Measurements from ENCODE around the gene WDCP.

- TF ChIP-seq POLR2AphosphoS5 (IDR thresholded peaks at IDR 0.05) (no peak), CTCF (IDR thresholded peaks at IDR 0.05) (no peak), POLR2A (IDR thresholded peaks at IDR 0.05) (no peak)
Observed at GRCh38 chr2:24026233-24026632, 21.0 kb downstream of the WDCP start.
